Measurements from ENCODE around the gene SS18L1. TPM values are rescaled to one million over a fixed set of nuclear protein-coding genes. Genes with fewer than 3 reads are reported as not detected.

The SS18L1 gene
- total and polyA plus RNA-seq, 12 donors: 9.0 to 45.7 (median 14.4) TPM

DNA sequence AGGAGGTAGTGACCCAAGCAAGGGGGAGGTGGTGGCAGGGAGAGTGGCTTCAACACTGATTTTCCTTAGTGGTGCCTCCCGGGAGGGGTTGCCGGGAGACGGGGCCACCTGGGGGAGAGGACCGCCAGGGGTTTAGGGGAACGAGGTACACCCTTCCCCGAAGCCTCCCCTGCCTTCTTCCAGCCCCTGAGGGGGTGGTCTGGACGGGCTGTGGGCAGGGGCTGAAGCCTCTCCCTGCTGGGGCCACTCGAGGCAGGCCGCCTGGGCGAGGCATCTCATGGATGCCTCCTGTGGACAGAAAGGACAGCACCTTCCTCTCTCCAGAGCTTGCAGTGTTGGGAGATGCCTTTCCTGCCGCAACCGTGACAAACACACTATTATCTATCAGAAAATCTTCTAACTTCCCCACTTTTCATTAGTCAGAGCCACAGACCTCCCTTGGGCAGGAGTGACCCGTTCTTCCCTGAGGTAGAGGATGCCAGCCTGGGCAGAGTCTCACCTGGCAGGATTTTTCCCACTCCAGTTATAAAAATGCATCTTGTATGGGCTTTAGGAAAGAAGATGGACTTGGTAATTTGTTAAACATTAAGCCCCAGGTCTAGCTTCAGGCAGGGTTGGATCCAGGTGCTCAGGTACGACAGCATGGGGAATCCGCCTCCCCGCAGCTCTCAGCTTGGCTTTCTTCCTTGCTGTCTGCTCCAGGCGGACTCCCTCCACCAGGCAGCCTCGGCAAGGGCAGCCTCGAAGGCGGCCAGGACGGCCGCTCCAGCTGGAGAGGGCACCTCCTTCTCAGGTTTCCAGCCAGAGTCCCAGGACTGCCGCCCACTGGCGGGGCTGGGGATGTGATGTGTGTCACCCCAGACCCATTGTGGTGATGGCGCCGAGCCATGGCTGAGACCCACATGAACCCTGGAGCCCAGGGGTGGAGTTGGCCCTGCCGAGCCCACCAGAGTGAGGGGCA lies 65.5 kb downstream of the SS18L1 start:
- DNase-seq: peak in 3 of 7 donors; percentile 22 to 44 (median 32)
- 33 to 48% (median 36%) methylated on average over 7 to 27 of the region's 27 CpGs for WGBS, 4 donors
- Histone ChIP-seq H3K4me3 (no peak overlapping the region), H3K9me3 (replicated peaks in 1 of 3) (no peaks in the 10 kb centered on the region), H3K4me1 (replicated peaks in 1 of 2) (no peaks in the 10 kb centered on the region), H3K27ac (no peak overlapping the region), H3K36me3 (replicated peaks in 1 of 2) (no peaks in the 10 kb centered on the region), H3K27me3 (peaks cover 8% of the 10 kb centered on the region)
- intact Hi-C loops (cut with DNase I): no loop called here
- TF ChIP-seq, protein P1, sequence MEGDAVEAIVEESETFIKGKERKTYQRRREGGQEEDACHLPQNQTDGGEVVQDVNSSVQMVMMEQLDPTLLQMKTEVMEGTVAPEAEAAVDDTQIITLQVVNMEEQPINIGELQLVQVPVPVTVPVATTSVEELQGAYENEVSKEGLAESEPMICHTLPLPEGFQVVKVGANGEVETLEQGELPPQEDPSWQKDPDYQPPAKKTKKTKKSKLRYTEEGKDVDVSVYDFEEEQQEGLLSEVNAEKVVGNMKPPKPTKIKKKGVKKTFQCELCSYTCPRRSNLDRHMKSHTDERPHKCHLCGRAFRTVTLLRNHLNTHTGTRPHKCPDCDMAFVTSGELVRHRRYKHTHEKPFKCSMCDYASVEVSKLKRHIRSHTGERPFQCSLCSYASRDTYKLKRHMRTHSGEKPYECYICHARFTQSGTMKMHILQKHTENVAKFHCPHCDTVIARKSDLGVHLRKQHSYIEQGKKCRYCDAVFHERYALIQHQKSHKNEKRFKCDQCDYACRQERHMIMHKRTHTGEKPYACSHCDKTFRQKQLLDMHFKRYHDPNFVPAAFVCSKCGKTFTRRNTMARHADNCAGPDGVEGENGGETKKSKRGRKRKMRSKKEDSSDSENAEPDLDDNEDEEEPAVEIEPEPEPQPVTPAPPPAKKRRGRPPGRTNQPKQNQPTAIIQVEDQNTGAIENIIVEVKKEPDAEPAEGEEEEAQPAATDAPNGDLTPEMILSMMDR (IDR thresholded peaks at IDR 0.05): peak in 1 of 6 experiments; percentile 7
- TF ChIP-seq POLR2A (IDR thresholded peaks at IDR 0.05): no peak

DNA sequence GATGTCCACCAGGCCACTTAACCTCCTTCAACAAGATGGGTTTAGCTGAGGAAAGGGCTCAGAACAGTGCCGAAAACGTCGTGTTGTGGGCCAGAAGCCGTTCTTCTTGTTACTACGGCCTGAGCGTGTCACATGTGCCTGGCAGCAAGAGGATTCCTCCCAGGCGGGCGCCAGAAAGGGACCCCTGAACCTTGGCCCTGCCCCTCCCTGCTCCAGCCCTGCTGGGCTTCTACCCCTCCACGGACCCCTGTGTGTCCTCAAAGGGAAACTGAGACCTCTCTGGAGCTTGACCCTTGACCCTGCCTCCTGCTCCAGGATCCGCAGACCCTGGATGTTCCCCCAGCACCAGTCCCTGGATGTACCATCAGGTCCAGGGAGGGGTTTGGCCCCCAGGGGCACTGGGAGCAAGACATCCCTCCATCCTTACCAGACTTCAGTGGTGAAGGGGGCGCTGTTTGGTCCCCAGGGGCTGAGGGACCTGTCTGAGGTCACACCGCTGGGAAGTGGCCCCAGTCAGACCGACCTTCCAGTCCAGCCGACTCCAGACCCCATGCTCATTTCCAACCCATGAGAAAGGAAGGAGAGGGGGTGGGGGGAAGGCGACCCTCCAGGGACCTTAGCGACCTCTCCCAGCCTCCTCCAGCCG lies 66.4 kb downstream of the SS18L1 start:
- Histone ChIP-seq H3K36me3 (replicated peaks in 1 of 2) (no peaks in the 10 kb centered on the region), H3K4me1 (replicated peaks in 1 of 2) (no peaks in the 10 kb centered on the region), H3K27ac (no peak overlapping the region), H3K9me3 (replicated peaks in 1 of 3) (no peaks in the 10 kb centered on the region), H3K27me3 (peaks cover 8% of the 10 kb centered on the region), H3K4me3 (no peak overlapping the region)
- WGBS, 4 donors: 60 to 78% (median 68%) methylated on average over 1 to 17 of the region's 17 CpGs
- no peak for DNase-seq
- TF ChIP-seq POLR2A (IDR thresholded peaks at IDR 0.05): no peak
- TF ChIP-seq, protein P1 (IDR thresholded peaks at IDR 0.05): no peak
- intact Hi-C loops (cut with DNase I): no loop called here

DNA sequence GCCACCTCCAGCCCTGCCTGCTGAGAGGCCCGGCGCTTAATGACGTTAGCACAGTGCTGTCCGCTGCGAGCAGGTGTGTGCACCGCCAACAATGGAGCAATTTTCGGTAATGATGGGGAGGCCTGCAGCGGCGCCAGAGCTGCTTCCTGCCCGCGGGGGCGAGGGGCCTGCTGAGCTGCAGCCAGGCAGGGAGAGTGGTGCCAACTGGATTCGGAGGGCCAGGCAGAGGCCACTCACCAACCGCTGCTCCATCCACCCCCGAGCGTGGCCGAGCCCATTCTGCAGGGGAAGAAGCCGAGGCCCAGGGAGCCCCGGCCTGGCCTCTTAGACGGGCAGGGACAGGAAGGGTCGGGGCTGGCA lies 66.9 kb downstream of the SS18L1 start:
- Histone ChIP-seq H3K27ac (no peak overlapping the region), H3K4me1 (replicated peaks in 1 of 2) (no peaks in the 10 kb centered on the region), H3K36me3 (replicated peaks in 1 of 2) (no peaks in the 10 kb centered on the region), H3K27me3 (peaks cover 8% of the 10 kb centered on the region), H3K4me3 (no peak overlapping the region), H3K9me3 (replicated peaks in 1 of 3) (no peaks in the 10 kb centered on the region)
- TF ChIP-seq, protein P1 (IDR thresholded peaks at IDR 0.05): no peak
- no peak for TF ChIP-seq POLR2A (IDR thresholded peaks at IDR 0.05)
- no peak for DNase-seq
- WGBS, 4 donors: 50 to 67% (median 66%) methylated on average over 6 to 21 of the region's 21 CpGs; no CpG with 5 or more reads in 1 of the 4 donors
- intact Hi-C loops (cut with DNase I): no loop called here

DNA sequence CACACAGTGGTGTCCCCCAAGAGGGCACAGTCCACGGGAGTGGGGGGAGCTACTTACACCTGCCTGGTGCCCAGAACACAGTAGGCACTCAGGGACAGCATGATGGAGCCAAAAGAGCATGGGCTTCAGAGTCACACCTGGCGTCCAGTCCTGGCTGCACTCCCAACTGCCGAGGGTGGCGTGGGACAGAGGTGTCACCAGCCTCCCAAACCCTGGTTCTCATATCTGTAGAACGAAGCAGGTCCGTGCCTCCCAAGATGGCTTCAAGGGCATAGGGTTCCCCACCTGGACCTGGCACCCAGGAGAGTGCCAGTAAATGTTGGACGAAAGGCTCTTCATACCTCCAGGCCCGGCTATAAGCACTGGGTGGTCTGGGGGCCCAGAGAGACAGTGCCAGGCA lies 67.6 kb downstream of the SS18L1 start:
- Histone ChIP-seq H3K27me3 (peaks cover 12% of the 10 kb centered on the region), H3K27ac (no peak overlapping the region), H3K9me3 (replicated peaks in 1 of 3) (no peaks in the 10 kb centered on the region), H3K4me1 (replicated peaks in 1 of 2) (no peaks in the 10 kb centered on the region), H3K4me3 (no peak overlapping the region), H3K36me3 (replicated peaks in 1 of 2) (no peaks in the 10 kb centered on the region)
- TF ChIP-seq, protein P1 (IDR thresholded peaks at IDR 0.05): no peak
- TF ChIP-seq POLR2A (IDR thresholded peaks at IDR 0.05): no peak
- no peak for DNase-seq
- intact Hi-C loops (cut with DNase I): no loop called here
- 69 to 88% (median 84%) methylated on average over 7 to 8 of the region's 8 CpGs for WGBS, 4 donors
